ENCODE measurements around the gene XYLT2.

Gene XYLT2

DNA sequence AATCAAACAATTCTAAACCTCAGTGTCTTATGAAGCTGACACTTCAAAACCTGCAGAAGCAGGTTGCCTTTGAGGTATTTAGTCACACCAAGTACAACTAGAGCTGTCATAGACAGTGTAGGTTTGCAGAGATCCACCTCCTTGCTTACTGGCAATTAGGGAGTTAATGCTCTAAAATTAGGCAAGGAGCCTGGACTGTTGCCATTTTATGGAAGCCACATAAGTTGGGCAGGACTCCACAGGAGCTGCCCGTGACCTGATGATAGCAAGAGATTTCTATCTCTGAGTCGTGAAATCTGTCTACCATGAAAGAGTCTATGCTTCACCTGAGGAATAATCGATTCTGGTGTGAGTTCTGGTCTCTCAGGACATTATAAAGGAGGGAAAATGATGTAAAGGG lies 36.0 kb downstream of the XYLT2 start:
- TF ChIP-seq RAD21 (IDR thresholded peaks at IDR 0.05; ENCODE audit: low read depth) = no peak
- TF ChIP-seq YY1 (IDR thresholded peaks at IDR 0.05; ENCODE audit: low read depth) = no peak
- no peak for TF ChIP-seq CREB1 (IDR thresholded peaks at IDR 0.05; ENCODE audit: low read depth)
- no peak for TF ChIP-seq CEBPB (IDR thresholded peaks at IDR 0.05)
- TF ChIP-seq TCF12 (IDR thresholded peaks at IDR 0.05; ENCODE audit: low read depth) = no peak
- TF ChIP-seq REST (IDR thresholded peaks at IDR 0.05; ENCODE audit: low read depth) = no peak
- TF ChIP-seq TEAD4 (IDR thresholded peaks at IDR 0.05) = no peak
- no peak for TF ChIP-seq FOXM1 (IDR thresholded peaks at IDR 0.05; ENCODE audit: borderline replicate concordance, low read depth)
- no peak for TF ChIP-seq USF1 (IDR thresholded peaks at IDR 0.05)
- TF ChIP-seq, protein P1, sequence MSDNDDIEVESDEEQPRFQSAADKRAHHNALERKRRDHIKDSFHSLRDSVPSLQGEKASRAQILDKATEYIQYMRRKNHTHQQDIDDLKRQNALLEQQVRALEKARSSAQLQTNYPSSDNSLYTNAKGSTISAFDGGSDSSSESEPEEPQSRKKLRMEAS (IDR thresholded peaks at IDR 0.05) = no peak

DNA sequence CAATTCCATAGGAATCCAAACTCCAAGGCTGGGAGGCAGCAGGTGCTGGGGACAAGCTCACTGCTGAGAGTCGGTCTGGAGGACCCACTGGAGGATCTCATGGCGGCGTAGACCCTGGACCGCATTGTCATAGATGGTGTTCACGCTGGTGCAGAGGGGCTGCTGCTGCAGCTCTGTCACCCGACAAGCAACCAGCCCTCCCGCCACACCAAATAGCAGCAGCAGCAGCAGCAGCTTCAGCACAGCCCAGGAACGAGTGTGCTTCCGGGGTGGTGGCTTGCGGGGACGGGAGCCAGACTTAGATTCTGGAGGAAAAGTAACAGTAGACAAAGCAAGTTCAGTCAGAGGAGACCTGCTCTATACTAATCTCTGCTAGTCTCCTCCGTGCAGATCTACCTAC lies 37.0 kb downstream of the XYLT2 start:
- TF ChIP-seq FOXM1 (IDR thresholded peaks at IDR 0.05; ENCODE audit: borderline replicate concordance, low read depth) (no peak), NFIC (IDR thresholded peaks at IDR 0.05) (no peak), CEBPB (IDR thresholded peaks at IDR 0.05) (no peak), TAF1 (IDR thresholded peaks at IDR 0.05; ENCODE audit: low read depth) (no peak), EP300 (IDR thresholded peaks at IDR 0.05; ENCODE audit: borderline replicate concordance) (no peak), TEAD4 (IDR thresholded peaks at IDR 0.05) (no peak)

DNA sequence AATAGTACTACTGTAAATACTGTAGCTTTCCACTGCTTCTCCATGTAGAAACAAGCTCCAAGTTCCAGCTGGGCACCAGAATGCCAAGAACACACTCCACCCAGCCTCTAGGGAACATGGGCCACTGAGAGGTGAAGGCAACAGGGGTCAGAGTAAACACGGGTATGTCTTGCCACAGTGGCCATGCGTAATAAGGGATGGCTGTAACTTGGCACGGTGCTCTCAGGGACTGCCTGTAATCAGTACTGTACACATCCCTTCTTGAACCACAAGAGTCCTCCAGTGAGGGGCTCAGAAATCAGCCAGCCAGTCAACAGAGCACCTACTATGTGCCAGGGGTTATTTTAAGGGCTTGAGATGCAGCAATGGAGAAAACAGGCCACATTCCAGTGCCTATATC lies 40.6 kb downstream of the XYLT2 start:
- no peak for TF ChIP-seq CREB1 (IDR thresholded peaks at IDR 0.05; ENCODE audit: low read depth)

- no peak for TF ChIP-seq ZBTB7A (IDR thresholded peaks at IDR 0.05; ENCODE audit: low read depth)
- TF ChIP-seq YY1 (IDR thresholded peaks at IDR 0.05; ENCODE audit: low read depth) = no peak
Observed at GRCh38 chr17:50388728-50389127, 42.8 kb downstream of the XYLT2 start.

- TF ChIP-seq ZBTB7A (IDR thresholded peaks at IDR 0.05; ENCODE audit: low read depth) = no peak
- TF ChIP-seq, protein P1 (IDR thresholded peaks at IDR 0.05) = no peak
- no peak for TF ChIP-seq REST (IDR thresholded peaks at IDR 0.05; ENCODE audit: low read depth)
- no peak for TF ChIP-seq EP300 (IDR thresholded peaks at IDR 0.05; ENCODE audit: borderline replicate concordance)
- no peak for TF ChIP-seq NFIC (IDR thresholded peaks at IDR 0.05)
- TF ChIP-seq USF1 (IDR thresholded peaks at IDR 0.05) = no peak
- TF ChIP-seq EGR1 (IDR thresholded peaks at IDR 0.05) = no peak
- TF ChIP-seq CEBPB (IDR thresholded peaks at IDR 0.05) = no peak
- TF ChIP-seq YY1 (IDR thresholded peaks at IDR 0.05; ENCODE audit: low read depth) = no peak
- TF ChIP-seq TAF1 (IDR thresholded peaks at IDR 0.05; ENCODE audit: low read depth) = no peak
- TF ChIP-seq FOXM1 (IDR thresholded peaks at IDR 0.05; ENCODE audit: borderline replicate concordance, low read depth) = no peak
- TF ChIP-seq CREB1 (IDR thresholded peaks at IDR 0.05; ENCODE audit: low read depth) = no peak
Observed at GRCh38 chr17:50389534-50389933, 43.6 kb downstream of the XYLT2 start.

DNA sequence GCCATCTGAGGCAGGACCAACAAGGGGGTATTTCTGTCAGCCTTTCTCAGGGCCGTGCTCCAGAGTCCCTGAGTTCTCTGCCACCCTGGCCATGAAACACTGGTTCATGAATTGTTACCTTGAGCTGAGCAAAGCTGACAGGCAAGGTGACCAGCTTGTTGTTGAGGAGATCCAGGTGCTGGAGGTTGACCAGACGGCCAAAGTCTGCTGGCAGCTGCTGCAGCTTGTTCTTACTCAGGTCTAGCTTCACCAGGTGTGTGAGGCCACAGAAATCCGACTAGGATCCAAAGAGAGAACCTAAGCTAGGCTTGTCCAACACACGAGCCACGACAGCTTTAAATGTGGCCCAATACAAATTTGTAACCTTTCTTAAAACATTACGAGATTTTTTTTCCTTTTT lies 46.7 kb downstream of the XYLT2 start:
- TF ChIP-seq EGR1 (IDR thresholded peaks at IDR 0.05) = no peak
- no peak for TF ChIP-seq ZBTB7A (IDR thresholded peaks at IDR 0.05; ENCODE audit: low read depth)
- no peak for TF ChIP-seq REST (IDR thresholded peaks at IDR 0.05; ENCODE audit: low read depth)
- TF ChIP-seq TAF1 (IDR thresholded peaks at IDR 0.05; ENCODE audit: low read depth) = no peak
- no peak for TF ChIP-seq USF1 (IDR thresholded peaks at IDR 0.05)
- TF ChIP-seq FOXM1 (IDR thresholded peaks at IDR 0.05; ENCODE audit: borderline replicate concordance, low read depth) = no peak
- TF ChIP-seq CEBPB (IDR thresholded peaks at IDR 0.05) = no peak
- TF ChIP-seq, protein P1 (IDR thresholded peaks at IDR 0.05) = no peak
- no peak for TF ChIP-seq NFIC (IDR thresholded peaks at IDR 0.05)
- no peak for TF ChIP-seq YY1 (IDR thresholded peaks at IDR 0.05; ENCODE audit: low read depth)
- no peak for TF ChIP-seq EP300 (IDR thresholded peaks at IDR 0.05; ENCODE audit: borderline replicate concordance)
